ENCODE measurements around the gene QSOX2. TPM values are rescaled to one million over a fixed set of nuclear protein-coding genes. Genes with fewer than 3 reads are reported as not detected.

Gene QSOX2
- total RNA-seq, 1 donor, result 12.7 TPM

- no peak for DNase-seq (ENCODE audit: insufficient read length, low spot score, missing footprints)
- H3K79me2 ChIP-seq (ENCODE audit: insufficient read depth, low read length), result no peaks in the 10 kb centered on the region
- no peaks in the 10 kb centered on the region for H3K4me1 ChIP-seq (ENCODE audit: insufficient read depth, low read length)
- no peak overlapping the region for H3K4me2 ChIP-seq (ENCODE audit: insufficient read depth, low read length)
- H4K20me1 ChIP-seq (ENCODE audit: insufficient read depth, low read length), result no peaks in the 10 kb centered on the region
- no peak overlapping the region for H2AFZ ChIP-seq (ENCODE audit: low read length)
- H3K4me3 ChIP-seq (ENCODE audit: insufficient read depth, low read length), result no peak overlapping the region
- H3K9me3 ChIP-seq (ENCODE audit: low read depth, low read length), result no peaks in the 10 kb centered on the region
- H3K36me3 ChIP-seq (ENCODE audit: insufficient read depth, low read length), result no peaks in the 10 kb centered on the region
- H3K27me3 ChIP-seq (ENCODE audit: insufficient read depth, low read length), result peaks cover 10% of the 10 kb centered on the region
- TF ChIP-seq CTCF (IDR thresholded peaks at IDR 0.05; ENCODE audit: extremely low read depth, low read depth, low read length), result no peak
- no peak overlapping the region for H3K27ac ChIP-seq (ENCODE audit: low read depth, low read length)
Observed at GRCh38 chr9:136264441-136265405, 19.1 kb upstream of the QSOX2 start.

- Histone ChIP-seq H3K9me3 (ENCODE audit: low read depth, low read length) (no peaks in the 10 kb centered on the region), H3K79me2 (ENCODE audit: insufficient read depth, low read length) (no peaks in the 10 kb centered on the region), H3K36me3 (ENCODE audit: insufficient read depth, low read length) (no peaks in the 10 kb centered on the region), H4K20me1 (ENCODE audit: insufficient read depth, low read length) (no peaks in the 10 kb centered on the region), H3K4me3 (ENCODE audit: insufficient read depth, low read length) (no peak overlapping the region), H3K27ac (ENCODE audit: low read depth, low read length) (no peak overlapping the region), H3K27me3 (ENCODE audit: insufficient read depth, low read length) (peaks cover 8% of the 10 kb centered on the region), H3K4me2 (ENCODE audit: insufficient read depth, low read length) (no peak overlapping the region), H3K4me1 (ENCODE audit: insufficient read depth, low read length) (no peaks in the 10 kb centered on the region), H2AFZ (ENCODE audit: low read length) (no peak overlapping the region)
- DNase-seq (ENCODE audit: insufficient read length, low spot score, missing footprints), result no peak
- TF ChIP-seq CTCF (IDR thresholded peaks at IDR 0.05; ENCODE audit: extremely low read depth, low read depth, low read length), result no peak
Observed at GRCh38 chr9:136264031-136264430, 18.4 kb upstream of the QSOX2 start.

- Histone ChIP-seq H3K9me3 (ENCODE audit: low read depth, low read length) (no peaks in the 10 kb centered on the region), H3K79me2 (ENCODE audit: insufficient read depth, low read length) (no peaks in the 10 kb centered on the region), H3K27me3 (ENCODE audit: insufficient read depth, low read length) (no peaks in the 10 kb centered on the region), H2AFZ (ENCODE audit: low read length) (no peak overlapping the region), H3K4me2 (ENCODE audit: insufficient read depth, low read length) (no peak overlapping the region), H3K4me3 (ENCODE audit: insufficient read depth, low read length) (no peak overlapping the region), H3K4me1 (ENCODE audit: insufficient read depth, low read length) (no peaks in the 10 kb centered on the region), H3K36me3 (ENCODE audit: insufficient read depth, low read length) (no peaks in the 10 kb centered on the region), H4K20me1 (ENCODE audit: insufficient read depth, low read length) (no peaks in the 10 kb centered on the region), H3K27ac (ENCODE audit: low read depth, low read length) (no peak overlapping the region)
- TF ChIP-seq CTCF (IDR thresholded peaks at IDR 0.05; ENCODE audit: extremely low read depth, low read depth, low read length), result no peak
- no peak for DNase-seq (ENCODE audit: insufficient read length, low spot score, missing footprints)
Observed at GRCh38 chr9:136262671-136263178, 17.1 kb upstream of the QSOX2 start.

- Histone ChIP-seq H3K79me2 (ENCODE audit: insufficient read depth, low read length) (no peaks in the 10 kb centered on the region), H3K27ac (ENCODE audit: low read depth, low read length) (no peak overlapping the region), H3K4me3 (ENCODE audit: insufficient read depth, low read length) (no peak overlapping the region), H3K27me3 (ENCODE audit: insufficient read depth, low read length) (no peaks in the 10 kb centered on the region), H3K36me3 (ENCODE audit: insufficient read depth, low read length) (no peaks in the 10 kb centered on the region), H2AFZ (ENCODE audit: low read length) (no peak overlapping the region), H4K20me1 (ENCODE audit: insufficient read depth, low read length) (no peaks in the 10 kb centered on the region), H3K9me3 (ENCODE audit: low read depth, low read length) (no peaks in the 10 kb centered on the region), H3K4me1 (ENCODE audit: insufficient read depth, low read length) (no peaks in the 10 kb centered on the region), H3K4me2 (ENCODE audit: insufficient read depth, low read length) (no peak overlapping the region)
- no peak for DNase-seq (ENCODE audit: insufficient read length, low spot score, missing footprints)
- no peak for TF ChIP-seq CTCF (IDR thresholded peaks at IDR 0.05; ENCODE audit: extremely low read depth, low read depth, low read length)
Observed at GRCh38 chr9:136261686-136262430, 16.2 kb upstream of the QSOX2 start.
